ENCODE measurements around the gene C10orf95.

Gene C10orf95

GRCh38 chr10:102467318-102467717 lies 16.0 kb upstream of the C10orf95 start:
- Histone ChIP-seq H3K9me3 (ENCODE audit: control insufficient read depth in 5 of 5, low read length in 5 of 5) (no peaks in the 10 kb centered on the region), H3K27ac (ENCODE audit: low read depth, low read length) (no peak overlapping the region), H3K4me1 (ENCODE audit: control insufficient read depth in 5 of 5, insufficient read depth in 5 of 5, low read length in 5 of 5) (peaks cover 0 to 23% (median 12%) of the 10 kb centered on the region in 5 donors), H3K27me3 (ENCODE audit: control insufficient read depth in 5 of 5, insufficient read depth in 4 of 5, low read length in 5 of 5) (no peaks in the 10 kb centered on the region), H3K9ac (ENCODE audit: low read length in 5 of 5) (no peak overlapping the region), H3K4me3 (ENCODE audit: low read depth in 1 of 5, low read length in 5 of 5) (no peak overlapping the region), H3K36me3 (ENCODE audit: control insufficient read depth in 5 of 5, insufficient read depth in 5 of 5, low read length in 5 of 5) (no peaks in the 10 kb centered on the region)

DNA sequence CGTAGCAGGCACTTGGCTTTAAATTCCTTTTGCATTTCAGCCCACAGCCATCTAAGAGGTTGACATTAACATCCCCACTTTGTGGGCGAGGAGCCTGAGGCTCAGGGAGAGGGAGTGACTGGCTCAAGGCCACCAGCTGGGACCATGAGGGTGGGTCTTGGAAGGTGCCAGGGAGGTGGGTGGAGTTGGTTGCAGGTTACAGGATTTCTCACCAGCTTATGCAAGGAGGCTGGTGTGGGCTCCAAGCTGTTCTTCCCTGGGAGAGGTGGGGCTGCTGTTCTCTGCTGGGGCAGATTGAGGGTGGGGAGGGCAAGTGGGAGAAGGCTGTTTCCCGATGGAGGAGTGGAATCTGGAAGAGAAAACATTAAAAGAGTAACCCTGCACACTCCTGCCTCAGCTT lies 14.1 kb upstream of the C10orf95 start:
- H3K9ac ChIP-seq (ENCODE audit: low read length in 5 of 5): no peak overlapping the region
- H3K9me3 ChIP-seq (ENCODE audit: control insufficient read depth in 5 of 5, low read length in 5 of 5): no peaks in the 10 kb centered on the region
- no peak overlapping the region for H3K4me3 ChIP-seq (ENCODE audit: low read depth in 1 of 5, low read length in 5 of 5)
- no peaks in the 10 kb centered on the region for H3K36me3 ChIP-seq (ENCODE audit: control insufficient read depth in 5 of 5, insufficient read depth in 5 of 5, low read length in 5 of 5)
- H3K27me3 ChIP-seq (ENCODE audit: control insufficient read depth in 5 of 5, insufficient read depth in 4 of 5, low read length in 5 of 5): no peaks in the 10 kb centered on the region
- H3K27ac ChIP-seq (ENCODE audit: low read depth, low read length): no peak overlapping the region
- H3K4me1 ChIP-seq (ENCODE audit: control insufficient read depth in 5 of 5, insufficient read depth in 5 of 5, low read length in 5 of 5): peaks cover 0 to 40% (median 27%) of the 10 kb centered on the region in 5 donors

GRCh38 chr10:102463983-102464382 lies 12.6 kb upstream of the C10orf95 start:
- no peak overlapping the region for H3K4me3 ChIP-seq (ENCODE audit: low read depth in 1 of 5, low read length in 5 of 5)
- H3K27me3 ChIP-seq (ENCODE audit: control insufficient read depth in 5 of 5, insufficient read depth in 4 of 5, low read length in 5 of 5): no peaks in the 10 kb centered on the region
- no peaks in the 10 kb centered on the region for H3K9me3 ChIP-seq (ENCODE audit: control insufficient read depth in 5 of 5, low read length in 5 of 5)
- H3K9ac ChIP-seq (ENCODE audit: low read length in 5 of 5): no peak overlapping the region
- H3K4me1 ChIP-seq (ENCODE audit: control insufficient read depth in 5 of 5, insufficient read depth in 5 of 5, low read length in 5 of 5): peaks cover 0 to 40% (median 27%) of the 10 kb centered on the region in 5 donors
- no peaks in the 10 kb centered on the region for H3K36me3 ChIP-seq (ENCODE audit: control insufficient read depth in 5 of 5, insufficient read depth in 5 of 5, low read length in 5 of 5)
- H3K27ac ChIP-seq (ENCODE audit: low read depth, low read length): no peak overlapping the region

DNA sequence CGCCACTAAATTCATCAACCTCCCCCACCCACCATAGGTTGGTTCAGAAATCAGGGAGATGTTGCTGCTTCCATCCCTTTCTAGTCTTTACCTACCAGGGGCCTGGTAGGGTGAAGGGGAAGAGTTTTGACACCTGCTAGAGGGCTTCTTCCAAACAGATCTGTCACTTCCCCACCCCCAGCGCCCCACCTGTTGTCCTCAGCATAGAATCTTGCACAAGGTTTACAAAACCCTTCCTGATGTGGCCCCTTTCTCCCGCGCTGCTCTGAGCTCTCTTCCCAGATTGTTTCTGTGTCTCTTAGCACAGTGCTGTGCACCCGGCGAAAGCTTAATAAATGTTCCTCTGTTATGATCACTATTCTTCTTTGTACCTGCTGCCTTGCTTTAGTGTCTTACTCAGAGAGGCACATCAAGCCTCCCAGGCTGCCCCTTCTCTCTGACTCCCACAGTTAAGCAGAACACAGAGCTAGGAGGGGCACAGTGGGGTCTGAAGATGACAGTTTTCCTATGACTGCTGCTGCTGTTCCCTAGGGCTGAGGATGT lies 11.2 kb upstream of the C10orf95 start:
- Histone ChIP-seq H3K9me3 (ENCODE audit: control insufficient read depth in 5 of 5, low read length in 5 of 5) (no peaks in the 10 kb centered on the region), H3K27me3 (ENCODE audit: control insufficient read depth in 5 of 5, insufficient read depth in 4 of 5, low read length in 5 of 5) (no peaks in the 10 kb centered on the region), H3K9ac (ENCODE audit: low read length in 5 of 5) (peak overlapping the region in 1 of 5 donors; percentile 68), H3K4me1 (ENCODE audit: control insufficient read depth in 5 of 5, insufficient read depth in 5 of 5, low read length in 5 of 5) (peaks cover 0 to 29% (median 23%) of the 10 kb centered on the region in 5 donors), H3K36me3 (ENCODE audit: control insufficient read depth in 5 of 5, insufficient read depth in 5 of 5, low read length in 5 of 5) (no peaks in the 10 kb centered on the region), H3K27ac (ENCODE audit: low read depth, low read length) (no peak overlapping the region), H3K4me3 (ENCODE audit: low read depth in 1 of 5, low read length in 5 of 5) (peak overlapping the region in 1 of 5 donors; percentile 35)

GRCh38 chr10:102461187-102462054 lies 10.1 kb upstream of the C10orf95 start:
- H3K36me3 ChIP-seq (ENCODE audit: control insufficient read depth in 5 of 5, insufficient read depth in 5 of 5, low read length in 5 of 5): no peaks in the 10 kb centered on the region
- no peaks in the 10 kb centered on the region for H3K27me3 ChIP-seq (ENCODE audit: control insufficient read depth in 5 of 5, insufficient read depth in 4 of 5, low read length in 5 of 5)
- peak overlapping the region; percentile 63 to 80 (median 75) for H3K4me3 ChIP-seq (ENCODE audit: low read depth in 1 of 5, low read length in 5 of 5)
- H3K4me1 ChIP-seq (ENCODE audit: control insufficient read depth in 5 of 5, insufficient read depth in 5 of 5, low read length in 5 of 5): peaks cover 0 to 29% (median 23%) of the 10 kb centered on the region in 5 donors
- H3K9me3 ChIP-seq (ENCODE audit: control insufficient read depth in 5 of 5, low read length in 5 of 5): no peaks in the 10 kb centered on the region
- no peak overlapping the region for H3K27ac ChIP-seq (ENCODE audit: low read depth, low read length)
- H3K9ac ChIP-seq (ENCODE audit: low read length in 5 of 5): peak overlapping the region in 4 of 5 donors; percentile 56 to 79 (median 62)

GRCh38 chr10:102460836-102461186 lies 9.5 kb upstream of the C10orf95 start:
- H3K4me3 ChIP-seq (ENCODE audit: low read depth in 1 of 5, low read length in 5 of 5): peak overlapping the region; percentile 63 to 80 (median 75)
- no peaks in the 10 kb centered on the region for H3K27me3 ChIP-seq (ENCODE audit: control insufficient read depth in 5 of 5, insufficient read depth in 4 of 5, low read length in 5 of 5)
- H3K27ac ChIP-seq (ENCODE audit: low read depth, low read length): no peak overlapping the region
- H3K9me3 ChIP-seq (ENCODE audit: control insufficient read depth in 5 of 5, low read length in 5 of 5): no peaks in the 10 kb centered on the region
- peaks cover 0 to 29% (median 23%) of the 10 kb centered on the region in 5 donors for H3K4me1 ChIP-seq (ENCODE audit: control insufficient read depth in 5 of 5, insufficient read depth in 5 of 5, low read length in 5 of 5)
- H3K9ac ChIP-seq (ENCODE audit: low read length in 5 of 5): peak overlapping the region in 4 of 5 donors; percentile 56 to 79 (median 62)
- no peaks in the 10 kb centered on the region for H3K36me3 ChIP-seq (ENCODE audit: control insufficient read depth in 5 of 5, insufficient read depth in 5 of 5, low read length in 5 of 5)

GRCh38 chr10:102458656-102459055 lies 7.3 kb upstream of the C10orf95 start:
- Histone ChIP-seq H3K27me3 (ENCODE audit: control insufficient read depth in 5 of 5, insufficient read depth in 4 of 5, low read length in 5 of 5) (no peaks in the 10 kb centered on the region), H3K9ac (ENCODE audit: low read length in 5 of 5) (no peak overlapping the region), H3K4me1 (ENCODE audit: control insufficient read depth in 5 of 5, insufficient read depth in 5 of 5, low read length in 5 of 5) (peaks cover 0 to 30% (median 23%) of the 10 kb centered on the region in 5 donors), H3K36me3 (ENCODE audit: control insufficient read depth in 5 of 5, insufficient read depth in 5 of 5, low read length in 5 of 5) (no peaks in the 10 kb centered on the region), H3K9me3 (ENCODE audit: control insufficient read depth in 5 of 5, low read length in 5 of 5) (no peaks in the 10 kb centered on the region), H3K27ac (ENCODE audit: low read depth, low read length) (no peak overlapping the region), H3K4me3 (ENCODE audit: low read depth in 1 of 5, low read length in 5 of 5) (no peak overlapping the region)

- Histone ChIP-seq H3K27ac (ENCODE audit: low read depth, low read length) (no peak overlapping the region), H3K9me3 (ENCODE audit: control insufficient read depth in 5 of 5, low read length in 5 of 5) (no peaks in the 10 kb centered on the region), H3K9ac (ENCODE audit: low read length in 5 of 5) (no peak overlapping the region), H3K27me3 (ENCODE audit: control insufficient read depth in 5 of 5, insufficient read depth in 4 of 5, low read length in 5 of 5) (no peaks in the 10 kb centered on the region), H3K36me3 (ENCODE audit: control insufficient read depth in 5 of 5, insufficient read depth in 5 of 5, low read length in 5 of 5) (no peaks in the 10 kb centered on the region), H3K4me1 (ENCODE audit: control insufficient read depth in 5 of 5, insufficient read depth in 5 of 5, low read length in 5 of 5) (peaks cover under 1 to 32% (median 18%) of the 10 kb centered on the region in 5 donors), H3K4me3 (ENCODE audit: low read depth in 1 of 5, low read length in 5 of 5) (no peak overlapping the region)
Observed at GRCh38 chr10:102457591-102458150, 6.3 kb upstream of the C10orf95 start.

- no peak overlapping the region for H3K27ac ChIP-seq (ENCODE audit: low read depth, low read length)
- no peak overlapping the region for H3K9ac ChIP-seq (ENCODE audit: low read length in 5 of 5)
- no peak overlapping the region for H3K4me3 ChIP-seq (ENCODE audit: low read depth in 1 of 5, low read length in 5 of 5)
- no peaks in the 10 kb centered on the region for H3K9me3 ChIP-seq (ENCODE audit: control insufficient read depth in 5 of 5, low read length in 5 of 5)
- H3K36me3 ChIP-seq (ENCODE audit: control insufficient read depth in 5 of 5, insufficient read depth in 5 of 5, low read length in 5 of 5): no peaks in the 10 kb centered on the region
- peaks cover 7 to 27% (median 15%) of the 10 kb centered on the region in 5 donors for H3K4me1 ChIP-seq (ENCODE audit: control insufficient read depth in 5 of 5, insufficient read depth in 5 of 5, low read length in 5 of 5)
- no peaks in the 10 kb centered on the region for H3K27me3 ChIP-seq (ENCODE audit: control insufficient read depth in 5 of 5, insufficient read depth in 4 of 5, low read length in 5 of 5)
Observed at GRCh38 chr10:102455893-102456471, 4.6 kb upstream of the C10orf95 start.
